Measurements from ENCODE around the gene PATJ.

The PATJ gene

DNA sequence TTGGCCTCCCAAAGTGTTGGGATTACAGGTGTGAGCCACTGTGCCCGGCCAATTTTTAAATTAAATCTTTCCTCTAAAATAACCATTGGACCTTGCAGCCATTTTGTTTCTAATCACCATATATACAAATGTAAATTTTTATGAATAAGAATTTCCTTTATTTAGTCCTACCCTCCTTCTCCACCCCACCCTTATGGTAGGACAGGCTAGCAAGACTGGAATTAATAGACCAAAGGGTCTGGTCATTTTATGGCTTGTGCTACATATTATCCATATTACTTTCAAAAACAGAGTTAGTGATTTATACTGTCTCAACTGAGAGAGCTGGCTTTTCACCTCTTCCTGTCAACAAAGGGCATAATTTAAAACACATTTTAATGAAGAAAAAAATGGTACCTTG is 478.9 kb downstream of the PATJ start:
- no peak for DNase-seq (ENCODE audit: low spot score)
- TF ChIP-seq, protein P1, sequence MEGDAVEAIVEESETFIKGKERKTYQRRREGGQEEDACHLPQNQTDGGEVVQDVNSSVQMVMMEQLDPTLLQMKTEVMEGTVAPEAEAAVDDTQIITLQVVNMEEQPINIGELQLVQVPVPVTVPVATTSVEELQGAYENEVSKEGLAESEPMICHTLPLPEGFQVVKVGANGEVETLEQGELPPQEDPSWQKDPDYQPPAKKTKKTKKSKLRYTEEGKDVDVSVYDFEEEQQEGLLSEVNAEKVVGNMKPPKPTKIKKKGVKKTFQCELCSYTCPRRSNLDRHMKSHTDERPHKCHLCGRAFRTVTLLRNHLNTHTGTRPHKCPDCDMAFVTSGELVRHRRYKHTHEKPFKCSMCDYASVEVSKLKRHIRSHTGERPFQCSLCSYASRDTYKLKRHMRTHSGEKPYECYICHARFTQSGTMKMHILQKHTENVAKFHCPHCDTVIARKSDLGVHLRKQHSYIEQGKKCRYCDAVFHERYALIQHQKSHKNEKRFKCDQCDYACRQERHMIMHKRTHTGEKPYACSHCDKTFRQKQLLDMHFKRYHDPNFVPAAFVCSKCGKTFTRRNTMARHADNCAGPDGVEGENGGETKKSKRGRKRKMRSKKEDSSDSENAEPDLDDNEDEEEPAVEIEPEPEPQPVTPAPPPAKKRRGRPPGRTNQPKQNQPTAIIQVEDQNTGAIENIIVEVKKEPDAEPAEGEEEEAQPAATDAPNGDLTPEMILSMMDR (IDR thresholded peaks at IDR 0.05; ENCODE audit: extremely low read depth, missing control alignments): no peak

DNA sequence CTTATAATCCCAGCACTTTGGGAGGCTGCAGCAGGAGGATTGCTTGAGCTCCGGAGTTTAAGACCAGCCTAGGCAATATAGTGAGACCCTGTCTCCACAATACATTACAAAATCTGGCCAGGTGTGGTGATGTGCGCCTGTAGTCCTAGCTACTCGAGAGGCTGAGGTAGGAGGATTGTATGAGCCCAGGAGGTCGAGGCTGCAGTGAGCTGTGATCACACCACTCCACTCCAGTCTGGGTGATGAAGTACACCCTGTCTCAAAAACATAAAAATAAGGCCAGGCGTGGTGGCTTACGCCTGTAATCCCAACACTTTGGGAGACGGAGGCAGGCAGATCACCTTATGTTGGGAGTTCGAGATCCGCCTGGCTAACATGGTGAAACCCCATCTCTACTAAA is 480.0 kb downstream of the PATJ start:
- TF ChIP-seq, protein P1 (IDR thresholded peaks at IDR 0.05; ENCODE audit: extremely low read depth, missing control alignments): no peak
- DNase-seq (ENCODE audit: low spot score): no peak

DNA sequence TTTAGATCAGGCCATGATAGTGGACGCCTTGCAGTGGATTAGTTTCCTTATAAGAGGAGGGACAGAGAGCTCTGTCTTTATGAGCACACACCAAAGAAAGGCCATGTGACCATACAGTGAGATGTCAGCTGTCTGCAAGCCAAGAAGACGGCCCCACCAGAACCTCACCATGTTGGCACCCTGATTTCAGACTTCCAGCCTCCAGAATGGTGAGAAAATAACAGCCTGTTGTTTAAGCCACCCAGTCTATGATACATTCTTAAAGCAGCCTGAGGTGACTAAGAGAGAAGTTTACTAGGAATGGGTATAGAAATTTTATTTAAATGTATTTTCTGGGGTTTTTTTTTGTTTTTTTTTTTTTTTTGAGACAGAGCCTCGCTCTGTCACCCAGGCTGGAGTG is 481.9 kb downstream of the PATJ start:
- DNase-seq (ENCODE audit: low spot score): no peak
- TF ChIP-seq, protein P1 (IDR thresholded peaks at IDR 0.05; ENCODE audit: extremely low read depth, missing control alignments): no peak

DNA sequence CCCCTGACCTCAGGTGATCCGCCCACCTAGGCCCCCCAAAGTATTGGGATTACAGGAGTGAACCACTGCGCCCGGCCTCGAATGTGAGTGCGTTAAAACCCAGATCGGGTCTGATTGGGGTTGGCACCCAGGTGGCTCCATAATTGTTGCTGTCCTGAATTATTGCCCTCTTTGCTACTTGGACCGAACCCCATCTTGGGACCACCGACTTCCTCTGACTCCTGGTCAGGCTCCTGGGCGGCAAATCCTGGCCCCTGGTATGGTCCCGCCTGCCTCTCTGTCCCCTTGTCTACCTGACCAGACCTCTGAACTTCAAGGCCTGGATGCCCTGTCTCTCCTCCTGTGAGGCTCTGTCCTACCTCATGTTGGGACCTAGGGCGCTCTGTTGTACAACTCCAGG is 485.2 kb downstream of the PATJ start:
- TF ChIP-seq, protein P1 (IDR thresholded peaks at IDR 0.05; ENCODE audit: extremely low read depth, missing control alignments): no peak
- no peak for DNase-seq (ENCODE audit: low spot score)

All from GM20000 (cell line).